ENCODE data around the gene DTNA.

Gene DTNA

DNA sequence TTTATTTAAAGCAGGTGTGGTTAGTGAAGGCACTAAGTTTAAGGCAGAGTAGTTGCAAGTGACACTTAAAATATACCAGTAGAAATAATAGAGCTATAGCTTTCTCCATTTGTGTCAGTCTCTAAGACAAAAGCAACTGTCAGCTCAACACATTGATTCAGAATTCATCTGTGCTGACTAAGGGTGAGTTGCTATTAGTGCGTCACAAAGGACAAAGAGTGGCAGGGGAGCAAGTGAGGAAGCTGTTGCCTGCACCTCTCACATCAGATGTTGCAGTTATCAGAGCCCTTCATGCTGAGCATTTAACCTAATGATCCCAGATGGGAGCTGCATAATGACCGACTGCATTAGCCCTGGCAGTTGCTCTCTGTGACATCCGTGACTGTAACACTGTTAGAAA is 138.6 kb downstream of the DTNA start:
- in situ Hi-C loops (cut with HindIII; ENCODE audit: low pct_ligation_motif_present, low sequenced_read_pairs) = no loop called here
- no peak overlapping the region for H3K4me3 ChIP-seq (ENCODE audit: low read depth, low read length)

GRCh38 chr18:34857320-34857719 is 147.2 kb downstream of the DTNA start:
- in situ Hi-C loops (cut with HindIII; ENCODE audit: low pct_ligation_motif_present, low sequenced_read_pairs) = no loop called here
- Histone ChIP-seq H3K36me3 (replicated peaks) (no peaks in the 10 kb centered on the region), H3K27me3 (replicated peaks) (no peaks in the 10 kb centered on the region), H3K27ac (no peak overlapping the region), H3K4me3 (ENCODE audit: low read depth, low read length) (no peak overlapping the region)
- DNase-seq = no peak
- TF ChIP-seq, protein P1, sequence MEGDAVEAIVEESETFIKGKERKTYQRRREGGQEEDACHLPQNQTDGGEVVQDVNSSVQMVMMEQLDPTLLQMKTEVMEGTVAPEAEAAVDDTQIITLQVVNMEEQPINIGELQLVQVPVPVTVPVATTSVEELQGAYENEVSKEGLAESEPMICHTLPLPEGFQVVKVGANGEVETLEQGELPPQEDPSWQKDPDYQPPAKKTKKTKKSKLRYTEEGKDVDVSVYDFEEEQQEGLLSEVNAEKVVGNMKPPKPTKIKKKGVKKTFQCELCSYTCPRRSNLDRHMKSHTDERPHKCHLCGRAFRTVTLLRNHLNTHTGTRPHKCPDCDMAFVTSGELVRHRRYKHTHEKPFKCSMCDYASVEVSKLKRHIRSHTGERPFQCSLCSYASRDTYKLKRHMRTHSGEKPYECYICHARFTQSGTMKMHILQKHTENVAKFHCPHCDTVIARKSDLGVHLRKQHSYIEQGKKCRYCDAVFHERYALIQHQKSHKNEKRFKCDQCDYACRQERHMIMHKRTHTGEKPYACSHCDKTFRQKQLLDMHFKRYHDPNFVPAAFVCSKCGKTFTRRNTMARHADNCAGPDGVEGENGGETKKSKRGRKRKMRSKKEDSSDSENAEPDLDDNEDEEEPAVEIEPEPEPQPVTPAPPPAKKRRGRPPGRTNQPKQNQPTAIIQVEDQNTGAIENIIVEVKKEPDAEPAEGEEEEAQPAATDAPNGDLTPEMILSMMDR (IDR thresholded peaks at IDR 0.05; ENCODE audit: low read depth, low read length, missing control alignments) = no peak

More for the DNA sequence above, 138.6 kb downstream of the DTNA start:
- TF ChIP-seq, protein P1 (IDR thresholded peaks at IDR 0.05; ENCODE audit: low read depth, low read length, missing control alignments) = no peak
- H3K27ac ChIP-seq = no peak overlapping the region
- H3K36me3 ChIP-seq (replicated peaks) = no peaks in the 10 kb centered on the region
- no peak for DNase-seq
- no peaks in the 10 kb centered on the region for H3K27me3 ChIP-seq (replicated peaks)

DNA sequence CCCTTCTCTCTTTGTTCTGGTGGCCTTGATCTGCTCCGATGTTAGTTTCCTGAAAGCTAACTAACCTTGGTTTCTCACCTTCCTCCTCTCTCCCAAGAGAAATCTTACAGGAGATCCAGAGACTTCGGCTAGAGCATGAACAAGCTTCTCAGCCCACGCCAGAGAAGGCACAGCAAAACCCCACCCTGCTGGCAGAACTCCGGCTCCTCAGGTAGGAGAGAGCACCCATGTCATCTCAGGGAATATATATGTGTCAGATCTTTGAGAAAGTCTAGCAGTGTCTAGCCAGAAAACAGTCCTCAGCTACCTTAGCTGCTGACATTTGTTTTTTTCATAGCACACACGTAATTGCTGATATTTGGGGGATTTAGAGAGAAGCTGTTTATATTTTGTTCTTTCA is 148.1 kb downstream of the DTNA start:
- no peak overlapping the region for H3K27ac ChIP-seq
- in situ Hi-C loops (cut with HindIII; ENCODE audit: low pct_ligation_motif_present, low sequenced_read_pairs) = no loop called here
- no peak overlapping the region for H3K4me3 ChIP-seq (ENCODE audit: low read depth, low read length)
- no peaks in the 10 kb centered on the region for H3K27me3 ChIP-seq (replicated peaks)
- no peaks in the 10 kb centered on the region for H3K36me3 ChIP-seq (replicated peaks)
- DNase-seq = no peak
- TF ChIP-seq, protein P1 (IDR thresholded peaks at IDR 0.05; ENCODE audit: low read depth, low read length, missing control alignments) = no peak

DNA sequence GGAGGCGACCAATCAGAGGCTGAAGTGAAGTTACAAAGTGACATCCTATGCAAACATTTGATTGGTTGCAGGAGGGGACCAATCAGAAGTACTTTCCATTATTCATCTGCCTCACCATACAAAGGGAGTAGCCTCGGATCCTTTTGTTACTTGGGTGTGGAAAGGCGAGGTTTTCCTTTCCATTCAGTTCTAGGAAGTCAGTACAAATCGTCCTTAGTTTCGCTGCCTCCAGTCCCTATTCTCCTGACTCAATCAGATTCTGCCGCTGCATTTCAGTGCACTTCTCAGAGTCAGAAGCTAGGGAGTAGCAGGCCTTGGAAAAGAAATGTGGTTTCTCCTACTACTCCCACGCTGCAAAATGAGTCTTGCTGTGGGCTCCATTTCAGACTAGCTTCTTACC is 149.4 kb downstream of the DTNA start:
- DNase-seq = no peak
- H3K36me3 ChIP-seq (replicated peaks) = no peaks in the 10 kb centered on the region
- H3K4me3 ChIP-seq (ENCODE audit: low read depth, low read length) = no peak overlapping the region
- TF ChIP-seq, protein P1 (IDR thresholded peaks at IDR 0.05; ENCODE audit: low read depth, low read length, missing control alignments) = no peak
- H3K27me3 ChIP-seq (replicated peaks) = no peaks in the 10 kb centered on the region
- H3K27ac ChIP-seq = no peak overlapping the region
- in situ Hi-C loops (cut with HindIII; ENCODE audit: low pct_ligation_motif_present, low sequenced_read_pairs) = no loop called here

GRCh38 chr18:34862561-34862960 is 152.5 kb downstream of the DTNA start:
- in situ Hi-C loops (cut with HindIII; ENCODE audit: low pct_ligation_motif_present, low sequenced_read_pairs) = no loop called here
- DNase-seq = no peak
- Histone ChIP-seq H3K4me3 (ENCODE audit: low read depth, low read length) (no peak overlapping the region), H3K36me3 (replicated peaks) (no peaks in the 10 kb centered on the region), H3K27ac (no peak overlapping the region), H3K27me3 (replicated peaks) (no peaks in the 10 kb centered on the region)
- TF ChIP-seq, protein P1 (IDR thresholded peaks at IDR 0.05; ENCODE audit: low read depth, low read length, missing control alignments) = no peak

DNA sequence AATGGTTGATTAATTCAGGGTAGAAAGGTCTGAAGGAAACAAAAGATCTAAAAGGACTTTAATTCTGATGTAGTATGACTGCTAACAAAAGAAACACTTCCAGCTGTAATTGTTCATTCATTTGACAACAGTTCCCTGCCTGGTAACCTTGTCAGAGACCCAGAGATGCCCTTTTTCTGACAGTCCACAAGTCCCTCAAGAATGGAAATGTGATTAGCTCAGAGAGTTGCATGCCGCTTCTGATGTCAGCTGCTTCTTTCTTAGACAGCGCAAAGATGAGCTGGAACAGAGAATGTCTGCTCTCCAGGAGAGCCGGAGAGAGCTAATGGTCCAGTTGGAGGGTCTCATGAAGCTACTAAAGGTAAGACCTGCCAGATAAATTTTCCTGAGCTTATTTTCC is 153.6 kb downstream of the DTNA start:
- no peak for DNase-seq
- Histone ChIP-seq H3K4me3 (ENCODE audit: low read depth, low read length) (no peak overlapping the region), H3K36me3 (replicated peaks) (no peaks in the 10 kb centered on the region), H3K27me3 (replicated peaks) (no peaks in the 10 kb centered on the region), H3K27ac (no peak overlapping the region)
- in situ Hi-C loops (cut with HindIII; ENCODE audit: low pct_ligation_motif_present, low sequenced_read_pairs) = no loop called here
- TF ChIP-seq, protein P1 (IDR thresholded peaks at IDR 0.05; ENCODE audit: low read depth, low read length, missing control alignments) = no peak
